Large intestine (tissue), 3 donors: Measurements from ENCODE around the gene DDTL. TPM values are rescaled to one million over a fixed set of nuclear protein-coding genes. Genes with fewer than 3 reads are reported as not detected.

Experiments used
- DNase-seq, 2 donors: peaks; one replicate each; pipeline versions ENCODE4 v3.0.0 to v3.0.0-alpha.2; 2013
- H3K27ac ChIP-seq: one replicate; pipeline ENCODE4 v1.5.1; 2013; ENCODE audit warnings: low read length
- H3K27me3 ChIP-seq: 2 replicates; pipeline ENCODE4 v1.6.1; 2013; ENCODE audit warnings: low read length; ENCODE audit not compliant: control insufficient read depth, insufficient read depth
- H3K36me3 ChIP-seq: 2 replicates; pipeline ENCODE4 v1.6.1; 2013; ENCODE audit warnings: low read length; ENCODE audit not compliant: control insufficient read depth, insufficient read depth
- H3K4me1 ChIP-seq: one replicate; pipeline ENCODE4 v1.6.1; 2013; ENCODE audit warnings: low read length; ENCODE audit not compliant: control insufficient read depth, insufficient read depth
- H3K4me3 ChIP-seq: one replicate; pipeline ENCODE4 v1.5.1; 2013; ENCODE audit warnings: low read length
- H3K9me3 ChIP-seq: one replicate; pipeline ENCODE4 v1.6.1; 2013; ENCODE audit warnings: mild to moderate bottlenecking, low read depth, low read length, moderate library complexity; ENCODE audit not compliant: control insufficient read depth
- WGBS: methylation state at CpG from one replicate; pipeline ENCODE4 v1.1.5; 2013; ENCODE audit warnings: low lambda C conversion rate; ENCODE audit not compliant: insufficient coverage; 5-methylcytosine and 5-hydroxymethylcytosine counted together
- polyA plus RNA-seq: library from polyadenylated mRNA; unstranded; fragments of 120-200 nt; gene quantifications from one replicate; pipeline ENCODE4 v1.2.1, GENCODE V29; 2013

The DDTL gene
- polyA plus RNA-seq, 1 donor, result 11.2 TPM

DNA sequence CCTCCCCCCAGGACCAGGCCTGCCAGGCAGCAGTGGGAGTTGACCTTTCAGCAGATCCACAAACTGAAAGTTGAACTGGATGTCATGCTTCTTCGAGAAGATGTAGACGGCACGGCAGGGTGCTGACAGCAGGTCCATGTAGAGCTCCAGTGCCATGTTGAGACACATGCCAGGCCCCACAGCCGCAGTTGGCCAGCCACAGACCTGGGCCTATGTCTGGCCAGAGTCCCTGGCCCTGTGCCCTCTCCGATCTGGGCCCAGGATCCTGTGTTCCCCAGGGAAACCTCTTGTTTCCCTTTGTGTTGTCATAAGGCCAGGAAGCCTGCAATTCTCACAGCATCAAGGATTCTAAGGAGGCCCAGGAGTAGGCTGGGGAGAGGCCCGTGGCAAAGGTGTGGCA is 38.5 kb downstream of the DDTL start, which contains the start of gene GSTT4:
GSTT4 (minus strand) TSS at position 253 of the 400 bp plus-strand sequence; CDS start at position 156, 97 bp downstream.
- Histone ChIP-seq H3K9me3 (no peaks in the 10 kb centered on the region), H3K36me3 (no peaks in the 10 kb centered on the region), H3K27ac (no peak within 1 kb of the TSS), H3K27me3 (no peaks in the 10 kb centered on the region), H3K4me3 (no peak within 1 kb of the TSS), H3K4me1 (peaks cover 12% of the 10 kb centered on the region)
- DNase-seq, result no peak
- WGBS, result no CpG with 5 or more reads among the region's 6 CpGs

DNA sequence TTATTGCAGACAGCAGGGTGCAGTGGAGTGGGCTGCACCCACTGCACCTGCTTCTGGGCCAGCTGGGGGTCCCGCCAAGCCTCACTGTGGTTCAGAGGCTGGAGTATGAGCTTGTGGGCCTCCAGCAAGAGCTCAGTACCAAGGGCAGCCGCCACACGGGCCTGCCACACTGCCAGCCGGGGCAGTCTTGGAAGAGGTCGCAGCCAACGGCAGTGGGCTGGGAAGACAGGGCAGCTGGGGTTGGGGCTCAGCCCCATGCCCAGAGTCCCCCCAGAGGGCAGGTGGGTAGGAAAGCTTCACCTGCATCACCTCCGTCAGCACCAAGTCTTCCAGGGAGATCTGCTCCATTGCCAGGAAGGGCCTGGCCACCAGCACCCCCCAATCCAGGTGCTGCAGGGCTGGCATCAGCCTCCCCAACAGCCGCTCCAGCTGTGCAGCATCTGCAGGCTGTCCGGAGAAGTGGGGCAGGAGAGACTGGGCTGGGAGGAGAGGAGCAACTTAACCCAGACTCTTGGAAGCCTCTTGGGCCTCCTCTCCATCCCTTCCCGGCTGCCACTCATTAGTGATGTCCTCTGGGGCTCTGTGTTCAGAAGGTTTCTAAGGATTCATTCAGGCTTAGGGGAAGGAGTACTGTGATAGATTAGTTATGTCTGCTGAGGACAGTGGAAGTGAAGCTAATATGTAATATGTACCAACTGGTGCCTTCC is 39.7 kb downstream of the DDTL start:
- no CpG with 5 or more reads among the region's 10 CpGs for WGBS
- no peak overlapping the region for H3K4me3 ChIP-seq
- H3K27me3 ChIP-seq, result no peaks in the 10 kb centered on the region
- peaks cover 12% of the 10 kb centered on the region for H3K4me1 ChIP-seq
- DNase-seq, result no peak
- no peaks in the 10 kb centered on the region for H3K36me3 ChIP-seq
- H3K27ac ChIP-seq, result no peak overlapping the region
- no peaks in the 10 kb centered on the region for H3K9me3 ChIP-seq

DNA sequence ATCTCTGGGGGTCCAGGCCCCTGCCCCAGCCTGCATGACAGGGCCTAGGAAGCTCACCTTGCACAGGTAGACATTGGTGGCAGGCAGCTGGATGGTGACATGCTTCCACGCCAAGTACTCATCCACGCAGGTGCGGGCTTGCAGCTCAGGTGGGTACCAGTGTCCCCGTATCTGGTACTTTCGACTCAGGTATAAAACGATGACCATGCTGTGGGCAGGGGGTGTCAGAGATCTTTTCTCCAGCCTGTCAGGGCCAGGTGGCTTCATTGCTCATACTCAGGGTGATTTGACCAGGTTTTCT is 40.2 kb downstream of the DDTL start:
- H3K4me3 ChIP-seq, result no peak overlapping the region
- no peak overlapping the region for H3K27ac ChIP-seq
- no peaks in the 10 kb centered on the region for H3K9me3 ChIP-seq
- no CpG with 5 or more reads among the region's 6 CpGs for WGBS
- DNase-seq, result no peak
- H3K4me1 ChIP-seq, result peaks cover 12% of the 10 kb centered on the region
- no peaks in the 10 kb centered on the region for H3K36me3 ChIP-seq
- H3K27me3 ChIP-seq, result no peaks in the 10 kb centered on the region

DNA sequence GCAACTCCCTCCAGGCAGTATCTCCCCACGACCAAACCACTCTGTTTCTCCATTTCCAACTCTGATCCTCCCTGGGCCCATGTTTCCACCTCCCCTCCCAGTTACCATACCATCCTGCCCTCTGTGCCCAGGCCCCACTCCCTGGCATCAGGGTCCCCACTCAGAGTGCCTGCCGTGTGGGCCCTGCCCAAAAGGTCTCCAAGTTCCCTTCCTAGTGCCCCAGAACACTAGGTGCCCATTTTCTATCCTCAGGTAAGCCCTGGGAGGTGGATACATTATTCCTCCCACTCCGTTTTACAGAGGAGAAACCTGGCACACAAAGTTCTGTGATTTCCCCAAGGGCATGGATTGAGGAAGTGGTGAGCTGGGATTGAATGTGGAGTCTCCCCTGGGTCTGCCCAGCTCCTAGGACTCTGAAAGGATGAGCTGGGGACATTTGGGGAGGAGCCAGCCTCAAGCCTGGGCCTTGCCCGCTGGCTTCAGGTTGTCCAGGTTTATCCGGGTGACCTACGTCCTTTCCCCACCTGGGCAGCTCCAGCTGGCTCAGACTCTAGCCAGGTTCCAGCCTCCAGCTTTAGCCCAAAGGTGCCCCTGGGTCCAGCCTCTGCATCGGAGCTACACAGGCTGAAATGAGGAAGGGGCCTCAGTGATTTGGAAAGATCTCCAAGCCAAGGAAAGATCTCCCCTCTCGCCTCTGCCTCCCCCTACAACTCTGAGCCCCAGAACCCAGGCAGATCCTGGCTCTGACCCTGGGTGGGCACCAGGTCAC is 40.7 kb downstream of the DDTL start:
- WGBS, result 86% methylated on average over 1 of the region's 8 CpGs
- H3K4me1 ChIP-seq, result peaks cover 15% of the 10 kb centered on the region
- no peak overlapping the region for H3K27ac ChIP-seq
- H3K9me3 ChIP-seq, result no peaks in the 10 kb centered on the region
- no peak for DNase-seq
- no peak overlapping the region for H3K4me3 ChIP-seq
- H3K27me3 ChIP-seq, result no peaks in the 10 kb centered on the region
- no peaks in the 10 kb centered on the region for H3K36me3 ChIP-seq

DNA sequence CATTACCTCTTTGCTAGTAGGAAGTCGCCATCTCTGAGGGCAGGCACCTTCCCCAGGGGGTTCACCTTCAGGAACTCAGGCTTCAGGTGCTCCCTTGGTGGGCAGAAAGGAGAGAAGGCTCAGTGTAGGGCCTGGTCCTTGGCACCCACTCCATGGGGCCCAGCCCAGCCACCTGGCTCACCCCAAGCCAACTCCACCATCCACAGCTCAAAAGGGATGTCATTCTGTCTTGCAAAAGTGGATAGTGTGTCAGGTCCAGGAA is 41.3 kb downstream of the DDTL start:
- Histone ChIP-seq H3K9me3 (no peaks in the 10 kb centered on the region), H3K36me3 (no peaks in the 10 kb centered on the region), H3K27ac (no peak overlapping the region), H3K4me1 (peaks cover 16% of the 10 kb centered on the region), H3K27me3 (no peaks in the 10 kb centered on the region), H3K4me3 (no peak overlapping the region)
- no peak for DNase-seq
- WGBS, result no CpG with 5 or more reads among the region's 1 CpG

DNA sequence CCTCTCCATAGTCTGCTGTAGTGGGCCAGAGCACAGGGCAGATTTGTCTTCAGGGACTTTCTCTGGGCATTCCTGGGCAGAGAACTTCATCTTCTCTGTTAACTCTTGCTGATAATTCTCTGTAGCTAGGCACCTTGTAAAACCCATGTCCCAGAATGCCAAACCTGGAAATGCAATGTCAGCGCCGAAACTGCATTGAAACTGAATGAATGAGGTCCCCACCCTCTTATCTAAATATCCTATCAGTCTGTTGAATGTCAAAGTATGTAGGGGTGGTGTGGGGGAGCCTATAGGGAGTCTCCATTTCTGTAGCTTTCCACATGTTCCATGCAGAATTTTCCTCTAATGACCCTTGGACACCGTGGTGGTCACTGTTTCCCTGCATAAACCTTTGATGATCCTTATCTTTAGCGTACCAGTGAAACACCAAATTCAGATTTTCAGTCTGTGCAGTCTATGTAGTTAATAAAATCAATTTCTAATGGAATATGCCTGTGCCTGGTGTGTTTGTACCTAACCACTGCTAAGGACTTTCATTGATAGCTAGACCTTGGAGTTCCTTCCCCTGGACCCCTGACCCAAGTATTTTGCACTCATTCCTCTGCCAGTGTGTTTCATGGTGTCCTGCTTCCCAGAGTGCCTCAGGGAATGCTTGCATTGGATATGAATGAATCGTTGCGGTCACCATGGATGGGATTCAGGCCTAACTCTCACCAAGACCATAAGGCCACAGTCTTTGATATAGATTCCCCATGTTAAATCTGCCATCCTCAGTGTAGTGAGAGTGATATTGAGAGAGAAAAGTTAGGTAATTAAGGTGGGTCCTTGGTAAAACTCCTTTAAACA is 41.9 kb downstream of the DDTL start:
- no peaks in the 10 kb centered on the region for H3K36me3 ChIP-seq
- no peak for DNase-seq
- no peak overlapping the region for H3K4me3 ChIP-seq
- H3K4me1 ChIP-seq, result peaks cover 16% of the 10 kb centered on the region
- 20% methylated on average over 1 of the region's 6 CpGs for WGBS
- H3K9me3 ChIP-seq, result no peaks in the 10 kb centered on the region
- no peaks in the 10 kb centered on the region for H3K27me3 ChIP-seq
- peak overlapping the region; percentile 30 for H3K27ac ChIP-seq

DNA sequence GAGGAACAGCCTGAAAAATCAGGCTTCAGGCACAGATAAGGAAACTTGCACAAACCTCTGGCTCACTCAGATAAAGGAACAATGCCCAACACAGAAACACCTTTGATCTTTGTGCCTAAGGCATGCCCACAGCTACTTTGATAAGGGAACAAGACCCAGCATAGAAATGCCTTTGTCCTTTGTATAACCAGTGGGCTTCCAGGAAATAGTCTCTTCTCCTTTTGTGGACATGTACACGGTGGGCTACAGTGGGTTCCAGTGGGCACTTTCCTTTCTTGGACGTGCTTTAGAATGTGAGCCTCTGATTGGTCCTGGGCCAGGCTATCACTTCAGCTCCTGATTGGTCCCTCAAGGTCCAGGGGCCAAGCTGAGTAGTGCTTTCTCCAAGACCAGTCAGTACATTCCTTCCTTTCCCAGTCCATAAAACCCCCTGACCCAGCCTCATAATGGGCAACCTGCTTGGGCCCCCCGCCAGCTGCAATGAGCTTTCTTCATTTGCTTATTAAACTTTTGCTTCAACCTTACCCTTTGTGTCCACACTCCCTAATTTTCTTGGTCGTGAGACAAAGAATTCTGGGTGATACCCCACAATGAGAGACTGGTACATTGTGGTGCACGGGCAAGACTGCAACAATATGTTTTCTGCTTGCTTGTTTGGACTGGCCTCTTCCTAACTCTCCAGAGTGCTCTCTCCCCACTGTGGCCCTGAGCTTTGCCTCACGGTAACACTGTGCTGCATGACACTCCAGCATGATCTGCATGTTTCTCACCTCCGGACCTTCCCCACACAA is 42.7 kb downstream of the DDTL start:
- H3K27ac ChIP-seq, result peak overlapping the region; percentile 30
- no peak overlapping the region for H3K4me3 ChIP-seq
- no peaks in the 10 kb centered on the region for H3K27me3 ChIP-seq
- no peaks in the 10 kb centered on the region for H3K9me3 ChIP-seq
- peak in 1 of 2 donors; percentile 46 for DNase-seq
- WGBS, result 100% methylated on average over 2 of the region's 7 CpGs
- no peaks in the 10 kb centered on the region for H3K36me3 ChIP-seq
- peaks cover 16% of the 10 kb centered on the region for H3K4me1 ChIP-seq

DNA sequence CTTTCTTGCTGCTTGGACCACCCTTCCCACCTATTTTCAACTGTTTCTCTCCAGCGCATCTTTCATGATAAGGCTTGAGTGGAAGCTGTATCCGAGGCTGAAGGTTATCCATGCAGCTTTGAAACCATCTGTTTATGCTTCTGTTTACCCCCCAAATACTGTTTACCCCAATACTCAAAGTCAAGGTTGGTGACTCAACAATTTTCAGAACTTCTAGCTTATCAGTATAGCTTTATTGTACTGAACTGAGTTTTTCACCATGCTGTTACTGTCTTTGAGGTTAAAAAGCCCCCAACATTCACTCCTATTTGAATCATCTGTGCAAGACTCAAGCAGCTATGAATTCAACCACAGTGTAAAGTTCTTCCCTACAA is 43.3 kb downstream of the DDTL start:
- Histone ChIP-seq H3K36me3 (no peaks in the 10 kb centered on the region), H3K27me3 (no peaks in the 10 kb centered on the region), H3K4me3 (no peak overlapping the region), H3K27ac (no peak overlapping the region), H3K4me1 (peaks cover 16% of the 10 kb centered on the region), H3K9me3 (no peaks in the 10 kb centered on the region)
- no CpG with 5 or more reads among the region's 2 CpGs for WGBS
- DNase-seq, result no peak

DNA sequence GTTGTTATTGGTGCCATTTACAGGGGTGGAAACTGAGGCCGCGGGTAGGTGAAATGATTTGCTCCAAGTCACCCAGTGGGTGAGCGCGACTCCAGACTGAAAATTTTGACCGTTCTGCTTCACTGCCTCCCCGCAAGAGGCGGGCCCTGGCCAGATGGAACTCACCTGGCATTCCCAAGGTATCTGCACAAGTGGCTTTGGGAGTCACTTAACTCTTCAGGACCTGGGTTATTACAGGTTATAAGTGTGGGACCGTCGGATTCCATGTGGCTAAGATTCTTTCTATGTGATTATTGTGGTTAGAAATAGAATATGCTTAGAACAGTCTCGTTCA is 45.0 kb downstream of the DDTL start:
- H3K27ac ChIP-seq, result peak overlapping the region; percentile 89
- H3K4me3 ChIP-seq, result peak overlapping the region; percentile 99
- H3K9me3 ChIP-seq, result no peaks in the 10 kb centered on the region
- H3K4me1 ChIP-seq, result peaks cover 16% of the 10 kb centered on the region
- DNase-seq, result no peak
- no peaks in the 10 kb centered on the region for H3K36me3 ChIP-seq
- H3K27me3 ChIP-seq, result no peaks in the 10 kb centered on the region
- WGBS, result no CpG with 5 or more reads among the region's 10 CpGs

DNA sequence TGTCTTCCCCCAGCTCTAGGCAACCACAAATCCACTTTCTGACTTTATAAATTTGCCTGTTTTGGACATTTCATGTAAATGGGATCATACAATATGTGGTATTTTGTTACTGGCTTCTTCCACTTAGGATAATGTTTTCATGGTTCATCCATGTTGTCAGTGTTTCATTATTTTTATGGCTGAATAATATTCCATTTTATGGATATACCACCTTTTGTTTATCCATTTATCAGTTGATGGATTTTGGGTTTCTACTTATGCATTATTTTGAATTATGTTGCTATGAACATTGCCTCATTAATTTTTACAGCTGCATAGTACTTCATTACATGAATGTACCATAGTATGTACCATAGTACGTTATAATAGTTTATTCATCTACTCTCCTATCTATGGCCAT is 49.5 kb downstream of the DDTL start:
- WGBS, result no CpG with 5 or more reads among the region's 1 CpG
- DNase-seq, result no peak
- H3K4me1 ChIP-seq, result peaks cover 4% of the 10 kb centered on the region
- no peaks in the 10 kb centered on the region for H3K9me3 ChIP-seq
- no peaks in the 10 kb centered on the region for H3K27me3 ChIP-seq
- no peaks in the 10 kb centered on the region for H3K36me3 ChIP-seq
- no peak overlapping the region for H3K27ac ChIP-seq
- H3K4me3 ChIP-seq, result no peak overlapping the region
